Panc1 (cell line): ENCODE measurements around the gene IER5L. TPM values are rescaled to one million over a fixed set of nuclear protein-coding genes. Genes with fewer than 3 reads are reported as not detected.

Source experiments
- ATAC-seq: fragments of 200-7000 bp; cut with Tn5 transposase; 2 replicates; pipeline ENCODE4 v1.9.1; 2020; ENCODE audit warnings: mild to moderate bottlenecking, moderate library complexity
- BruUV-seq: library from RNA; stranded (reverse); fragments of 400-500 nt; replicated peaks from 2 replicates; lab custom pipeline; 2021; lab: Mats Ljungman, UMichigan
- CTCF ChIA-PET: fragments of 300-600 bp; sonication (Branson Sonifier 250); formaldehyde crosslinking; loops from one replicate; lab custom pipeline; 2022; ENCODE audit warnings: antibody characterized with exemption; lab: Charles Lee
- POLR2A ChIA-PET: fragments of 300-600 bp; sonication (Branson Sonifier 250); formaldehyde crosslinking; loops from one replicate; lab custom pipeline; 2022; ENCODE audit warnings: antibody characterized with exemption; lab: Charles Lee
- DNase-seq: peaks from one replicate; pipeline ENCODE4 v3.0.0-alpha.2; 2010; ENCODE audit warnings: low read depth, low spot score
- H3K27ac ChIP-seq: 2 replicates; pipeline ENCODE4 v1.5.1; 2011; ENCODE audit warnings: mild to moderate bottlenecking, low read length, inconsistent platforms
- H3K27me3 ChIP-seq: fragments of 200-500 bp; sonication (Bioruptor generic); 2 replicates; pipeline ENCODE4 v1.6.0; 2014; ENCODE audit warnings: low read length, inconsistent platforms; ENCODE audit not compliant: control insufficient read depth, insufficient read depth
- H3K36me3 ChIP-seq: fragments of 200-500 bp; sonication (Bioruptor generic); 2 replicates; pipeline ENCODE4 v1.5.1; 2014; ENCODE audit warnings: inconsistent platforms, mild to moderate bottlenecking, low read length, moderate library complexity; ENCODE audit not compliant: control insufficient read depth, insufficient read depth
- H3K4me1 ChIP-seq: 2 replicates; pipeline ENCODE4 v1.5.1; 2011; ENCODE audit warnings: inconsistent platforms, mild to moderate bottlenecking, low read length, moderate library complexity; ENCODE audit not compliant: control insufficient read depth, insufficient read depth
- H3K4me3 ChIP-seq, 2 experiments: 2 replicates each; pipeline ENCODE4 v1.5.1; 2011 to 2012; ENCODE audit warnings: low read depth in 2 of 2, low read length in 2 of 2, mild to moderate bottlenecking in 2 of 2, inconsistent platforms in 1 of 2, moderate library complexity in 1 of 2
- H3K9me3 ChIP-seq: fragments of 200-500 bp; sonication (Bioruptor generic); 2 replicates; pipeline ENCODE4 v1.5.1; 2014; ENCODE audit warnings: low read depth, mild to moderate bottlenecking, inconsistent platforms, low read length, moderate library complexity; ENCODE audit not compliant: control insufficient read depth, insufficient read depth
- POLR2AphosphoS5 ChIP-seq: IDR thresholded peaks from 2 replicates; pipeline ENCODE4 v1.6.1; 2012; ENCODE audit warnings: mild to moderate bottlenecking, low read depth, low read length, moderate library complexity
- SIN3A ChIP-seq: IDR thresholded peaks from 2 replicates; pipeline ENCODE4 v1.6.1; 2012; ENCODE audit warnings: low read depth, mild to moderate bottlenecking, low read length, moderate library complexity, borderline replicate concordance; ENCODE audit not compliant: insufficient read depth
- TCF7L2 ChIP-seq: IDR thresholded peaks from 2 replicates; pipeline ENCODE4 v1.6.1; 2011; ENCODE audit warnings: mild to moderate bottlenecking, low read depth, low read length, inconsistent platforms
- in situ Hi-C: cut with HindIII; loops from 2 replicates; pipeline ENCODE4 v1.10.0; 2016; ENCODE audit warnings: low sequenced_read_pairs, low pct_unique_long_range_greater_than_20kb
- intact Hi-C: fragments of 100-400 bp; cut with micrococcal nuclease; formaldehyde crosslinking; loops from one replicate; pipeline ENCODE4 v1.10.0; 2022; ENCODE audit not compliant: unreplicated experiment
- total RNA-seq: library from RNA; stranded (reverse); gene quantifications from one replicate; pipeline ENCODE4 v1.2.1, GENCODE V29; 2021; ENCODE audit not compliant: unreplicated experiment
- TF ChIP-seq, protein P1 (sequence below), 2 experiments: IDR thresholded peaks; 2 replicates each; pipeline ENCODE4 v1.6.1; 2011 to 2012; ENCODE audit warnings: low read depth in 2 of 2, control low read depth in 1 of 2, low read length in 1 of 2, mild to moderate bottlenecking in 1 of 2, moderate library complexity in 1 of 2; ENCODE audit not compliant: insufficient read depth in 1 of 2
- TF ChIP-seq, protein P2 (sequence below): fragments of 450-650 bp; IDR thresholded peaks from 2 replicates; pipeline ENCODE4 v1.5.1; 2017; ENCODE audit warnings: mild to moderate bottlenecking

IER5L gene
- total RNA-seq, 1 experiment from 2014 or later: 44.6 TPM

DNA sequence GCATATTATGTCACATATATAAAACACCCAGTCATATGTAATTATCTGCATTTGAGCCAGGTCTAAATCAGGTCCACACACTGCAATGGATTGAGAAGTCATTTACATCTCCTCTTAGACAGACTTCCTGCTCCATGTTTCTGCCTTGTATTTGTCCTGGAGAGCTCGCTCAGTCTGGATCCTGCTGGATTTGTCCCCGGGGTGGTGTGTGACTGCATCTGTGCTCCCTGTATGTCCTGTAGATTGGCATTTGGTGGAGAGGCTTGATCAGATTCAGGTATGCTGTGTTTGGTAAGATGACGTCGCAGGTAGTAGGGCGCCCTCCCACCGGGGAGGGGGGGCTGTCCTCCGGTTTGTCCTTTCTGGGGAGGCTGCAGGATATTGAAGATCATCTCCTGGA is 33.6 kb upstream of the IER5L start:
- TF ChIP-seq, protein P1, sequence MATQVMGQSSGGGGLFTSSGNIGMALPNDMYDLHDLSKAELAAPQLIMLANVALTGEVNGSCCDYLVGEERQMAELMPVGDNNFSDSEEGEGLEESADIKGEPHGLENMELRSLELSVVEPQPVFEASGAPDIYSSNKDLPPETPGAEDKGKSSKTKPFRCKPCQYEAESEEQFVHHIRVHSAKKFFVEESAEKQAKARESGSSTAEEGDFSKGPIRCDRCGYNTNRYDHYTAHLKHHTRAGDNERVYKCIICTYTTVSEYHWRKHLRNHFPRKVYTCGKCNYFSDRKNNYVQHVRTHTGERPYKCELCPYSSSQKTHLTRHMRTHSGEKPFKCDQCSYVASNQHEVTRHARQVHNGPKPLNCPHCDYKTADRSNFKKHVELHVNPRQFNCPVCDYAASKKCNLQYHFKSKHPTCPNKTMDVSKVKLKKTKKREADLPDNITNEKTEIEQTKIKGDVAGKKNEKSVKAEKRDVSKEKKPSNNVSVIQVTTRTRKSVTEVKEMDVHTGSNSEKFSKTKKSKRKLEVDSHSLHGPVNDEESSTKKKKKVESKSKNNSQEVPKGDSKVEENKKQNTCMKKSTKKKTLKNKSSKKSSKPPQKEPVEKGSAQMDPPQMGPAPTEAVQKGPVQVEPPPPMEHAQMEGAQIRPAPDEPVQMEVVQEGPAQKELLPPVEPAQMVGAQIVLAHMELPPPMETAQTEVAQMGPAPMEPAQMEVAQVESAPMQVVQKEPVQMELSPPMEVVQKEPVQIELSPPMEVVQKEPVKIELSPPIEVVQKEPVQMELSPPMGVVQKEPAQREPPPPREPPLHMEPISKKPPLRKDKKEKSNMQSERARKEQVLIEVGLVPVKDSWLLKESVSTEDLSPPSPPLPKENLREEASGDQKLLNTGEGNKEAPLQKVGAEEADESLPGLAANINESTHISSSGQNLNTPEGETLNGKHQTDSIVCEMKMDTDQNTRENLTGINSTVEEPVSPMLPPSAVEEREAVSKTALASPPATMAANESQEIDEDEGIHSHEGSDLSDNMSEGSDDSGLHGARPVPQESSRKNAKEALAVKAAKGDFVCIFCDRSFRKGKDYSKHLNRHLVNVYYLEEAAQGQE (IDR thresholded peaks at IDR 0.05; ENCODE audit: insufficient read depth in 1 of 2, low read depth in 2 of 2, low read length in 1 of 2): no peak
- TF ChIP-seq, protein P2, sequence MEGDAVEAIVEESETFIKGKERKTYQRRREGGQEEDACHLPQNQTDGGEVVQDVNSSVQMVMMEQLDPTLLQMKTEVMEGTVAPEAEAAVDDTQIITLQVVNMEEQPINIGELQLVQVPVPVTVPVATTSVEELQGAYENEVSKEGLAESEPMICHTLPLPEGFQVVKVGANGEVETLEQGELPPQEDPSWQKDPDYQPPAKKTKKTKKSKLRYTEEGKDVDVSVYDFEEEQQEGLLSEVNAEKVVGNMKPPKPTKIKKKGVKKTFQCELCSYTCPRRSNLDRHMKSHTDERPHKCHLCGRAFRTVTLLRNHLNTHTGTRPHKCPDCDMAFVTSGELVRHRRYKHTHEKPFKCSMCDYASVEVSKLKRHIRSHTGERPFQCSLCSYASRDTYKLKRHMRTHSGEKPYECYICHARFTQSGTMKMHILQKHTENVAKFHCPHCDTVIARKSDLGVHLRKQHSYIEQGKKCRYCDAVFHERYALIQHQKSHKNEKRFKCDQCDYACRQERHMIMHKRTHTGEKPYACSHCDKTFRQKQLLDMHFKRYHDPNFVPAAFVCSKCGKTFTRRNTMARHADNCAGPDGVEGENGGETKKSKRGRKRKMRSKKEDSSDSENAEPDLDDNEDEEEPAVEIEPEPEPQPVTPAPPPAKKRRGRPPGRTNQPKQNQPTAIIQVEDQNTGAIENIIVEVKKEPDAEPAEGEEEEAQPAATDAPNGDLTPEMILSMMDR: no peak
- TF ChIP-seq TCF7L2 (no peak), POLR2AphosphoS5 (no peak), SIN3A (no peak)
- ChIA-PET POLR2A (no interaction called here), CTCF (no interaction called here)
- DNase-seq: no peak
- H3K9me3 ChIP-seq: no peaks in the 10 kb centered on the region
- no peak for ATAC-seq
- no peak overlapping the region for H3K27ac ChIP-seq
- in situ Hi-C loops: no loop called here
- no peaks in the 10 kb centered on the region for H3K27me3 ChIP-seq
- H3K36me3 ChIP-seq: no peaks in the 10 kb centered on the region
- intact Hi-C loops: no loop called here
- BruUV-seq: no TSS peak
- H3K4me3 ChIP-seq: no peak overlapping the region
- H3K4me1 ChIP-seq: no peaks in the 10 kb centered on the region

DNA sequence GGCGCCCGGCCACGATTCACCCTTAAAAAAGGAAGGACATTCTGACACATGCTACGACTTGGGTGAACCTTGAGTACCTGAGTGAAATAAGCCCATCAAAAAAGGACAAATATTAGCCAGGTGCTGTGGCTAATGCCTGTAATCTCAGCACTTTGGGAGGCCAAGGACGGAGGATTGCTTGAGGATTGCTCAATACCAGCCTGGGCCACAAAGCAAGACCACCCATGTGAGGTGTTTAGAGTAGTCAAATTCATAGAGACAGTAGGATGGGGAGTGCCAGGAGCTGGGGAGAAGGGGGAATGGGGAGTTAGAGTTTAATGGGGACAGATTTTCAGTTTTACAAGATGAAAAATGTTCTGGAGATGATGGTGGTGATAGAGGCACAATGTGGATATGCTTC is 32.1 kb upstream of the IER5L start:
- no TSS peak for BruUV-seq
- Histone ChIP-seq H3K9me3 (no peaks in the 10 kb centered on the region), H3K27me3 (no peaks in the 10 kb centered on the region), H3K4me1 (no peaks in the 10 kb centered on the region), H3K4me3 (no peak overlapping the region), H3K36me3 (no peaks in the 10 kb centered on the region), H3K27ac (no peak overlapping the region)
- intact Hi-C loops (no loop called here), in situ Hi-C loops (no loop called here)
- ChIA-PET CTCF (no interaction called here), POLR2A (no interaction called here)
- TF ChIP-seq, protein P1 (IDR thresholded peaks at IDR 0.05; ENCODE audit: insufficient read depth in 1 of 2, low read depth in 2 of 2, low read length in 1 of 2): no peak
- TF ChIP-seq POLR2AphosphoS5 (no peak), SIN3A (no peak), TCF7L2 (no peak)
- TF ChIP-seq, protein P2: no peak
- ATAC-seq: no peak
- DNase-seq: no peak
